Brain microvascular endothelial cell (primary cell): ENCODE data around the gene USP7.

ENCODE experiments used
- DNase-seq: peaks from one replicate; pipeline ENCODE4 v3.0.0-alpha.2; 2020
- H3K27ac ChIP-seq: fragments of 250-450 bp; sonication (Bioruptor Pico); 2 replicates; pipeline ENCODE4 v1.5.1; 2020; ENCODE audit warnings: mild to moderate bottlenecking, moderate library complexity
- H3K27me3 ChIP-seq: fragments of 250-450 bp; sonication (Bioruptor Pico); replicated peaks from 2 replicates; pipeline ENCODE4 v1.5.1; 2020; ENCODE audit warnings: mild to moderate bottlenecking
- H3K36me3 ChIP-seq: fragments of 250-450 bp; sonication (Bioruptor Pico); replicated peaks from 2 replicates; pipeline ENCODE4 v1.5.1; 2020; ENCODE audit warnings: mild to moderate bottlenecking
- H3K4me3 ChIP-seq: 2 replicates; pipeline ENCODE4 v1.5.1; 2011; ENCODE audit warnings: low read depth, mild to moderate bottlenecking, control low read depth, low read length, moderate library complexity
- CTCF ChIP-seq: IDR thresholded peaks from 2 replicates; pipeline ENCODE4 v1.5.1; 2011; ENCODE audit warnings: low read depth, mild to moderate bottlenecking, moderate library complexity, low read length, control low read depth, inconsistent platforms; ENCODE audit errors: missing control alignments
- in situ Hi-C: cut with HindIII; loops from 2 replicates; pipeline ENCODE4 v1.10.0; 2017; ENCODE audit warnings: low sequenced_read_pairs, low pct_ligation_motif_present

USP7 gene

GRCh38 chr16:8864480-8865110 is 99.1 kb downstream of the USP7 start:
- no peak for TF ChIP-seq CTCF
- Histone ChIP-seq H3K27ac (no peak overlapping the region), H3K27me3 (no peaks in the 10 kb centered on the region), H3K36me3 (no peaks in the 10 kb centered on the region), H3K4me3 (no peak overlapping the region)
- in situ Hi-C loops, result no loop called here
- DNase-seq, result no peak

- DNase-seq, result no peak
- H3K4me3 ChIP-seq, result no peak overlapping the region
- in situ Hi-C loops, result no loop called here
- peaks cover 2% of the 10 kb centered on the region for H3K36me3 ChIP-seq
- no peaks in the 10 kb centered on the region for H3K27me3 ChIP-seq
- TF ChIP-seq CTCF, result no peak
- no peak overlapping the region for H3K27ac ChIP-seq
Observed at GRCh38 chr16:8863594-8864424, 99.9 kb downstream of the USP7 start.

GRCh38 chr16:8862309-8863130 is 101.2 kb downstream of the USP7 start:
- no peak for TF ChIP-seq CTCF
- DNase-seq, result no peak
- in situ Hi-C loops, result no loop called here
- no peaks in the 10 kb centered on the region for H3K27me3 ChIP-seq
- H3K4me3 ChIP-seq, result no peak overlapping the region
- H3K27ac ChIP-seq, result no peak overlapping the region
- H3K36me3 ChIP-seq, result peaks cover 8% of the 10 kb centered on the region

- in situ Hi-C loops, result no loop called here
- no peak for TF ChIP-seq CTCF
- H3K27ac ChIP-seq, result no peak overlapping the region
- peaks cover 10% of the 10 kb centered on the region for H3K36me3 ChIP-seq
- DNase-seq, result no peak
- H3K4me3 ChIP-seq, result no peak overlapping the region
- H3K27me3 ChIP-seq, result no peaks in the 10 kb centered on the region
Observed at GRCh38 chr16:8861563-8862308, 102.0 kb downstream of the USP7 start.
